HG03378 (cell line): ENCODE data around the gene WDPCP.
A peak's percentile ranks its signal among the peaks of the same experiment; 100 is the strongest.
"Not testable (repeated sequence)": the region's sequence is repeated elsewhere in the genome, so short reads cannot be mapped to it uniquely, and the experiment has no call there.

Experiments used
- ATAC-seq: cut with Tn5 transposase; IDR thresholded peaks from one replicate; pipeline ENCODE4 v1.9.1; 2021; ENCODE audit warnings: mild to moderate bottlenecking, moderate library complexity; ENCODE audit not compliant: unreplicated experiment

Gene WDPCP

DNA sequence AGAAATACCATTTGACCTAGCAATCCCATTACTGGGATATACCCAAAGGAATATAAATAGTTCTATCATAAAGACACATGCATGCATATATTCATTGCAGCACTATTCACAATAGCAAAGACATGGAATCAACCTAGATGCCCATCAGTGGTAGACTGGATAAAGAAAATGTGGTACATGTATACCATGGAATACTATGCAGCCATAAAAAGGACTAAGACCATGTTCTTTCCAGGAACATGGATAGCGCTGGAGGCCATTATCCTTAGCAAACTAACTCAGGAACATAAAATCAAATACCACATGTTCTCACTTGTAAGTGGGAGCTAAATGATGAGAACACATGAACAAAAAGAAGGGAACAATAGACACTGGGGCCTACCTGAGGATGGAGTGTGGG lies 119.0 kb downstream of the WDPCP start:
- not testable (repeated sequence) for ATAC-seq

DNA sequence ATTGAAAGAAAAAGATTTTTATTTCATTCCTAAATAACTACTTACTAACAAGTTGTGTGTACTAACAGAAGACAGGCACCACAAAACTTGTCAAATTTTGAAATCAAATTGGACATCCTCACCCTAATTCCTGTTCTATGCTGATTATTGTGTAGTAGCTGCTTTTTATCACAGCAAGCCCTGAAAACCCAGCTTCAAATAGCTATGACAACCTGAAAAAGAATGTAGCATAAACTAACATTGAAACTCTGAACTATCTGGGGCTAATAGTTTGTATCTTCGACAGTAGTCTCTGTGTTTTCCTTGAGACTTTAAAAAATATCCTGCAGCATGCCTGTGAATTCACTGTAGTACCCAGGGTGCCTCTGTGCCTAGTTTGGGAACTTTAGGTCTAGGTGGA lies 122.6 kb downstream of the WDPCP start:
- no peak for ATAC-seq

GRCh38 chr2:63463142-63463541 lies 125.1 kb downstream of the WDPCP start:
- no peak for ATAC-seq

DNA sequence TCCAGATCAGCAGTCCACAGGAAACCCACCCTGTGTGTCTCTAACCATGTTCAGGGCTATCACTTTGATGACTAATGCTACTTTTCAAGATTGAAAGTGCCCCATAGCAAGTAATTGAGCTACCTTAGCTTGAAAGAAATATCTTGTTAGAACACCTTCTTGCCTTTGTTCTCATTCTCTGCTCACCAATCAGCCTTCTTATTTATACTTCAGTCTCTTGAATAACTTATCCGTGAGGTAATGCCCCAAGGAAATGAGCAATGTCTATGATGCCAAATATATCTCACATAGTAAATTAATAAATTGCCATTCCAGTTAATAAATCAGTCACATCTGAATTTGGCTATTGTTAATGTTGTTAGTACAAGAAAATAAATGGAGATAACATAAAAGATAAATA lies 141.6 kb downstream of the WDPCP start:
- no peak for ATAC-seq

DNA sequence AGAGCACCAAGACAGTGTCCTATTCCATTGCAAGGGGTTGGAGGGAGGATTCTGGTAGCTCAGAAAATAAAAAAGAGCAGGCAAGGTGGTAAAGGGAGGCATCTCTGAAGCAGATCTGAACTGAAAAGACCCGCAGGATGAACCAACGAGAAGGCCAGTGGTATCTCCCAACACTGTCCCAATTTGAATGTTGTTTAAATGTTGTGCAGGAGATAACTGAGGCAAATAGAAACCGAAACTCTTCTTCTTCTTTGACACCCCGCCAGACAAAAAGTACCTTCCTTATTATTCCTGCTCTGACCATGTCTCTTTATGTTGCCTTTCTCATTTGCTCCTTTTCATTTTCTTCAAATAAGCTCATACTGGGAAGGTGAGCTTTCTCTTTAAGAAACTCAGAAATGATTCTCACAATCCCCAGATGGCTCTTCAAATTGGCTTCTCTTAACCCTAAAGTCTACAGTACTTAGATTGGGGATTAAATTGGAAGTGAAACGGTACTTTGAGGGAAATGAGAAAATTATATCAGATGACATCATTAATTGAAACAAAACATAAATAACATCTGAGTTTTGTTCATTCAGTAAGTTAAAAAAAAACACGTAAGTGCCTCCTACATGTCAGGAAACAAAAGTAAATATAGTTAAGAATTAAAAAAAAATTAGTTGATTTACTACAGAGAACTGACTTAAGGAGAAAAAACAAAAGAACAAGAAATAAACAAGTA lies 143.6 kb downstream of the WDPCP start:
- no peak for ATAC-seq

GRCh38 chr2:63440612-63441011 lies 147.7 kb downstream of the WDPCP start:
- ATAC-seq, result no peak

DNA sequence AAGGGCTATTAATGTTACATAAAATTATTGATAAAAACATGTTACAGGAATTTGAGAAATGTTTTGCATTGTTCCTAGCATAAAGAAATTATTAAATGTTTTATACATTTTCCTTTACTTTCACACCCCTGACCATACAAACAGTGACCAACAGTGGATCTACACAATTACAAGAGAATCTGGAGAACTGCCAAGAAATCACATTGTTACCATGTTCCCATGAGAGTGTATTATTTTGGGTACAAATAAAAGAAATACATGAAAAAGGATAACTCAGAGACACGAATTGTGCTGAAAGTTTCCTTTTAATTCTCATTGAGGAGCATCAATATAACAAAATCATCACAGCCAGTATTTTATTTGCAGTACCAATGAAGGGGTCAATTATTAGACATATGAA lies 150.1 kb downstream of the WDPCP start:
- no peak for ATAC-seq

GRCh38 chr2:63436488-63436887 lies 151.8 kb downstream of the WDPCP start:
- no peak for ATAC-seq

DNA sequence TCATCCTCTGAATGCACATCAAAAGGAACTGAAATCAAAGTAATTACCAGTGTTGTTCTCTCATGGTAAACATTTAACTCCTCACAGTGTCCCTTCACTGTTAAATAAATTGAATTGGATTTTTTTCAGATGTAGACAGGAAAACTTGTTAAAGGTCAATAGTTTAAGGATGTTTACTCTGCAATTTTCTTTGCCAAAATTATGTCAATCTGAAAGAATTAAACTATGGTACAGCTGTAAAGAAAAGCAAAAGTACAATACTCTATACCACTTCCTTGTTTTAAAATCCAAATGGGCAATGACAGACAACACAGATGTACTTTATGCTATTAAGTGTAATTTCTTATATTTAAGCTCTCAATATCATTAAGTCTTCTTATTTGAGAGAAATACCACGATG lies 153.2 kb downstream of the WDPCP start:
- no peak for ATAC-seq

DNA sequence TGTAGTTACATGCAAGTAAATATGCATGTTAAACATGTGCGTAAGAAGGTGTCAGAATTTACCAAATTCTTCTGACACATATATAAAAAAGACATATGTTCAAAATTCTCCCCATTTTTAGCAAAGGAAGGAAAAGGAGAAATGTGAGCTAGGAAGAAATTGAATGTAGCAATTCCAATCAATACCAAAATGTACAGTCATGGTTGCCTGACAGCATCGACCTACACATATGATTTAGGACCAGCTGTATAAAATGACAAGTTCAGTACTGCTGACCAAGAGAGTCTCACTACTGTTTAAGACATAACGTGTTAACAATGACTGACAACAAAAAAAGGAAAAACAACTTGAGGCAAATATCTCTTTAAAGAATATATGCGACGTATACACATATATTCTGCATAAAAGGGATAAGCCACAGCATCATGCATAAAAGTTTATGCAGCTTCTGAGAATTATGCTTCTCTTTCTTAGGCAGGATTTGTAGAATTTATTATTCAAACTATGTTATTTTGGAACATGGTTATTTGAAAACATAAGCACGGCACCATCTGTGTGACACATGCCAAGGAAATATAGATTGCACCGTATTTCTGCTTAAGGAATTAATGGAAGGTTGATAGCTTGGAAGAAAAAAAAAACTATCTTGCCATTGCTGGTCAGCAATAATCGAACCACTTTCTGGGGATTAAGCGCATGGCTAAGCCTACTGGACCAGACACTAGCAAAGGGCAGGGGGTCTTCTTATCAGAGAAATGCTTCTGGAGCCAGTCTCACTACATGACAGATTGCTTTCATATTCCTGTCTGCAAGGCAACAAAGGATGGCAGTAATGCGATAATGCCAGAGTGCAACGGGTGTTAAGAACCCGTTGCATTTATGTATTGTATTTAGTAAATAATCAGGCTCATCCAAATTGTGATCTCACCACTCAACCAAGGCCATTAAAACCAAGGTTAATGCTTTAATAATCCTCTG lies 154.0 kb downstream of the WDPCP start:
- ATAC-seq, result no peak

DNA sequence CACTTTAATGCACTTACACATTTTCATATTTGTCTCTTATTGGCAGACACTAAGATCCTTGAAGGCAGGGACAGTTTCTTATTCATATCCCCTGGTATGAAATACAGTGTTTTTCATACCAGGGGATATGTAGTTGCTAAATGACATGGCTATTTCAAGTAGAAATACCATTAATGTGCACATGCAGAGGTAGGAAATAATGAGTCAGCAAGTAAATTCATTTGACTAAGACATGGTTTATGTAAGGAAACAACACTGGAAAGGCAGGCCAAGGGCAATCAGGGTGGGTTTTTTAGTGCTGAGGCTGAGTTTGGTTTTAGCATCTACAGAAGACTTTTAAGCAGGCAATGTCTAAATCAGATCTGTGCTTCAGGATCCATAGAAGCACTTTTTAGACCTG lies 155.9 kb downstream of the WDPCP start:
- no peak for ATAC-seq

DNA sequence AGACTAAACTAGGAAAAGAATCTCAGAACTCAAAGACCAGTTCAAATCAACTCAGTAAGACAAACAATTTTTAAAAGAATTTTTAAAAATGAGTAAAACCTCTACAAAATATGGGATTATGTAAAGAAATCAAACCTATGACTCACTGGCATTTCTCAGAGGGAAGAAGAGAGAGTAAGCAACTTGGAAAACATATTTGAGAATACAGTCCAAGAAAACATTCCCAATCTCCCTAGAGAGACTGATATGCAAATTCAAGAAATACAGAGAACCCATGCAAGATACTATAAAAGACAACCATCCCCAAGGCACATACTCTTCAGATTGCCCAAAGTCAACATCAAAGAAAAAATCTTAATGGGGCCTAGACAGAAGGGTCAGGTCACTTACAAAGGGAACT lies 162.7 kb downstream of the WDPCP start:
- no peak for ATAC-seq

GRCh38 chr2:63425079-63425416 lies 163.2 kb downstream of the WDPCP start:
- ATAC-seq, result no peak

- ATAC-seq, result peak; percentile 81
These were observed 163.8 kb downstream of the WDPCP start for GRCh38 chr2:63424329-63425078.

GRCh38 chr2:63422556-63422955 lies 165.7 kb downstream of the WDPCP start:
- ATAC-seq, result no peak

DNA sequence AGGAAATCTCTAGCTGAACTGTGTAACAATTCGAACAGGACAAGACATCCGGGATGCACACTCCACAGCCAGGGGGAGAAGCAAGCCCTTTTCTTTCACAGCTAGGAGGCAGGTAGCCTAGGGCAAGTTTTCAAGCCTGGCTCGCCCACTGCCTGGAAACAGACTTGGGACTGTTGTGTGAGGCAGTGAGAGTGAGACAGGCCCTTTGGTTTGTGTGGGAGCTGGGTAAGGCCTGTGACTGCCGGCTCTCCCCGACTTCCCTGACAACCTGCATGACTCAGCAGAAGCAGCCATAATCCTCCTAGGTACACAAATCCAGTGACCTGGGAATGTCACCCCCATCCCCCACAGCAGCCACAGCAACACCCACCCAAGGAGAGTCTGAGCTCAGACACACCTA lies 179.7 kb downstream of the WDPCP start:
- ATAC-seq, result no peak

DNA sequence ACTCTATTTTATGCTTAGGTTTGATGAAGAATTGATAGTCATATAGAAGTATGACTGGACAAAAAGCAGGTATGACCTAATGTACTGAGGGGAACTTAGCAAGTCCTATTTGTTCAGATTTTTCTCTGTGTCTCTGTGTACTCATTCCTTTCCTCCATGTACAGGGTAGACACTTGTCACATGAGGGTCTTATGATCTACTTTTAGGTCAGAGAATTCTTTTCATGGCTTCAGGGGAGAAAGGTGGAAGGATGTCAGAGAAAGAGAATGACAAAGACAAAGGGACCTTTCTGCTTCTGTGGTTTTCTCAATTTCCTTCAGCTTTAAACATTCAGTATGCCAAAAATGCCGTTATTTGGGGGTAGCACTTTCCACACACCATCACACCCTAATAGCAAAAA lies 181.6 kb downstream of the WDPCP start:
- no peak for ATAC-seq

DNA sequence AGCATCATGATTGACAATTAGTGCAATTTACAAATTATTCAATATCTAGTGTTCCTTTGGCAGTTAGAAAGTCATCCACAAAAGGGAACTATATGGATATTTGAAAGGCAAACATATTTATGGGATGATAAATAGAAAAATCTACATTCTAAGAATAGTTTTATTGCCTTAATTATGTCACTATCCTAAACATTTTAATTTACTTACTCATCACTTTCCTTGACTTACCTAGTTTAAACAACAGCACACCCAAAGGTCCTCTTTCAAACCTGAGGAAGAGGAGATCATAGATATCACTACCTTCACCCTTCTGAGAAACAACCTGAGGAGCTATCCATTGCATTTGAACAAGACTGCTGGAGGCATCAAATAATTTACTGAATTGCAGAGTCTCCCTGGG lies 184.5 kb downstream of the WDPCP start:
- ATAC-seq, result no peak

DNA sequence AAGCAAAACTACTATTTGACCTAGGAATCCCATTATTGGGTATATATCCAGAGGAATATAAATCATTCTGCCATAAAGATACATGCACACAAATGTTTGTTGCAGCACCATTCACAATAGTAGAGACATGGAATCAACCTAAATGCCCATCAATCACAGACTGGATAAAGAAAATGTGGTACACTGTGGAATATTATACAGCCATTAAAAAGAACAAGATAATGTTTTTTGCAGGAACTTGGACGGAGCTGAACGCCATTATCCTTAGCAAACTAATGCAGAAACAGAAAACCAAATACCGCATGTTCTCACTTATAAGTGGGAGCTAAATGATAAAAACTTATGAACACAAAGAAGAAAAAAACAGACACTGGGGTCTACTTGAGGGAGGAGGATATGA lies 185.4 kb downstream of the WDPCP start:
- not testable (repeated sequence) for ATAC-seq

DNA sequence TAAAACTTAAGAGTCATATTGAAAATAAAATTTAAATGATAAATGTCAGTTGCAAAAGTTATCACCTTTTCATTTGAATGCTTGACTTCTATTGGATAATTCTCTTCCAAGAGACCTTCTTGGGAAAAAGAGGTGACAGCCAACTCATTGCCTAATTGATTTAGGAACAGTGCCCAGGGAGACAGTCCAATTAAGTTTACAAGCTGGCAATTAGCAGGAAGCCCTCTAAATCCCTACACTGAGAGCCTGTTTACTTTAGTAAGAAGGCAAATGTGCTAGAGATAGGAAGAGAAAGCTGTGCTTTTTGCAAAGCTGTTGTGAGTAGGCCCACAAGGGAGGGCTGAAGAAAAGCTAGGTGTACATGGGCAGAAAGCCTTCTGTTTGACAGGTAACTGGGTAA lies 189.1 kb downstream of the WDPCP start:
- ATAC-seq, result no peak

- ATAC-seq, result no peak
These were observed 208.8 kb downstream of the WDPCP start for GRCh38 chr2:63379451-63379850.

GRCh38 chr2:63378589-63378988 lies 209.7 kb downstream of the WDPCP start:
- no peak for ATAC-seq
